22Rv1 (cell line): ENCODE measurements around the gene C5orf58.

Experiments used
- H3K27ac ChIP-seq: fragments of 450-650 bp; 2 replicates; pipeline ENCODE4 v1.5.1; 2017
- ZFX ChIP-seq: fragments of 450-650 bp; IDR thresholded peaks from 2 replicates; pipeline ENCODE4 v1.6.1; 2017; ENCODE audit warnings: antibody characterized with exemption, borderline replicate concordance
- TF ChIP-seq, protein P1 (sequence below): fragments of 450-650 bp; IDR thresholded peaks from 2 replicates; pipeline ENCODE4 v1.5.1; 2017; ENCODE audit warnings: mild to moderate bottlenecking

The C5orf58 gene

GRCh38 chr5:170249355-170249754 is 16.6 kb downstream of the C5orf58 start:
- TF ChIP-seq, protein P1, sequence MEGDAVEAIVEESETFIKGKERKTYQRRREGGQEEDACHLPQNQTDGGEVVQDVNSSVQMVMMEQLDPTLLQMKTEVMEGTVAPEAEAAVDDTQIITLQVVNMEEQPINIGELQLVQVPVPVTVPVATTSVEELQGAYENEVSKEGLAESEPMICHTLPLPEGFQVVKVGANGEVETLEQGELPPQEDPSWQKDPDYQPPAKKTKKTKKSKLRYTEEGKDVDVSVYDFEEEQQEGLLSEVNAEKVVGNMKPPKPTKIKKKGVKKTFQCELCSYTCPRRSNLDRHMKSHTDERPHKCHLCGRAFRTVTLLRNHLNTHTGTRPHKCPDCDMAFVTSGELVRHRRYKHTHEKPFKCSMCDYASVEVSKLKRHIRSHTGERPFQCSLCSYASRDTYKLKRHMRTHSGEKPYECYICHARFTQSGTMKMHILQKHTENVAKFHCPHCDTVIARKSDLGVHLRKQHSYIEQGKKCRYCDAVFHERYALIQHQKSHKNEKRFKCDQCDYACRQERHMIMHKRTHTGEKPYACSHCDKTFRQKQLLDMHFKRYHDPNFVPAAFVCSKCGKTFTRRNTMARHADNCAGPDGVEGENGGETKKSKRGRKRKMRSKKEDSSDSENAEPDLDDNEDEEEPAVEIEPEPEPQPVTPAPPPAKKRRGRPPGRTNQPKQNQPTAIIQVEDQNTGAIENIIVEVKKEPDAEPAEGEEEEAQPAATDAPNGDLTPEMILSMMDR, result no peak
- no peak for TF ChIP-seq ZFX

GRCh38 chr5:170250810-170251317 is 18.1 kb downstream of the C5orf58 start:
- H3K27ac ChIP-seq, result no peak overlapping the region
- TF ChIP-seq, protein P1, result no peak
- no peak for TF ChIP-seq ZFX

More at GRCh38 chr5:170249355-170249754, 16.6 kb downstream of the C5orf58 start:
- no peak overlapping the region for H3K27ac ChIP-seq

DNA sequence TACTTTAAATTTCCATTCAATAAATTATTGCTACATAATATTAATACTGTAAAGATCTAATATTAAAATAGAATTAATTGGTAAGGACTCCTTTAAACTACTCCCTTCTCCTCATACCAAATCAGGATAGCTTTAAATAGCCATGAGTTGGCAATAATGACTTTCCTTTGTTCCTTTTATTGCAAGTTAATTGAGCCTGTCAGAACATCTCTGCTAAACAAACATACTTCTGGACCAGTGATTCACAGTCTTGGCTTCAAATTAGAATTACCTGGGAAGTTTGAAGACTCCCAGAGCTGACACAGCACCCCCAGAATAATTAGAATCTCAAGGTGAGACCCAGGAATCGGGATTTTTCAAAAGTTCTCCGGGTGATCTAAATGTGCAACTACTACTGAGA is 18.7 kb downstream of the C5orf58 start:
- no peak overlapping the region for H3K27ac ChIP-seq
- no peak for TF ChIP-seq ZFX
- TF ChIP-seq, protein P1, result no peak

DNA sequence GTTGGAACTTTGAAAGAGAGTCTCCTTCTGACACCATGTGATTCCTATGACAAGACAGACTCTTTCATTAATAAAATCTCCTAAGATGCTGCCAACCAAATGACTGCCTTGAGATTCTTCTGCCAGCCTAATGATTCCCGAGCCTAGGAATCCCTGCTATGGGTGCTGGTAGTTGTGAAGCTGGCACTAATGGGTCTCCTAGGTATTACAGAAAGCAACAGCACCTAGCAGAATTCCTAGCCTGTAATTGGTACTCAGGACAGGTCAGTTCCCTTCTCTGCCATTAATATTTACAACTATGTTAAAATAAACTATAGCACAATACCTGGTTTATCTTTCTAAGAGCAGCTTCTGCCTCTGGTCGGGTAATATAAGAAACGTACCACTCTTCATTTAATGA is 19.3 kb downstream of the C5orf58 start:
- TF ChIP-seq, protein P1, result no peak
- TF ChIP-seq ZFX, result no peak

DNA sequence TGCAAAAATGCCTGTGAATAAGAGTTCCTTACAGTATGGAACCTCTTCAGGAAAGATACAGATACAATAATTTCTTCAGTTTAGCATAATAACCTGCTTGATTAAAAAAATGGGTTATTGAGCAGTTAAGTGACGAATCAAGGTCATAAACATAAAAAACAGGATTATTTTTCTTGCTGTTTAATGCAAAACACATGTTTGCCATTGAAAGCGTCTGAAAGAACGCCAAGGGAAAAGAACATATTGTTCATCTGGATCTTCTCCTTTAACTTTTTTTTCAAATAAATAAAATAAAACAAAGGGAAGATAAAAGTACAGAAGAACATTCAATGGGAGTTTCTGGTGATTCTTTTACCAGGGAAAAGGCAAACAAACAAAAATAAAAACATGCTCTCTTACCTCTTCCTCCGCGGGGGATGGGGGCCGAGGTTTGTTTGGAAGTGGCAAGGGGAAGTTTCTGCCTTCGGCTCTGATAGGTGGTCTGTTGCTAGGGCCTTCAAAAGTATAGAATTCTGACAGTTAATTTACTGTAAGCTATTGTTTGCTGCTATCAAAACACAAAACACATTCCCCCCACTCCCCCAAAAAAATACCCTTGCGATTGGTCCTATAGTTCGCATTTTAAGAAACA is 20.1 kb downstream of the C5orf58 start:
- TF ChIP-seq, protein P1, result no peak
- TF ChIP-seq ZFX, result no peak
- no peak overlapping the region for H3K27ac ChIP-seq

More for the DNA sequence above, 19.3 kb downstream of the C5orf58 start:
- H3K27ac ChIP-seq, result no peak overlapping the region

DNA sequence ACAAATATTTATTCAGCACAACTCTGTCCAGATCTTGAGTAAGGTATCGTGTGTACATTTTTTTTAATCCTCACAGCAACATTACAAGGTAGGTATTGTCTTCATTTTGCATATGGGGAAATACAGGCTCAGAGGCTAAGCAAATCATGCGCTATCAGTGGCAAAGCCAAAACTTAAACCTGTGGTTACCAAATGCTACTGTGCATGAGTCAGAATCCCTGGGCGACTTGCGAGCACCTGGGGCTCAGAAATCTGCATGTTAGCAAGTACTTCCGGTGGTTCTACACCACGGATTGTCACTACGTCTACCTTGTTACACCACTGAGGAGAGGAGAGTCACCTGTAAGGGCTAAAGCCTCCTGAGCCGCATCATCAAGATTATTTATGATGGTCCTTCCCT is 21.3 kb downstream of the C5orf58 start:
- H3K27ac ChIP-seq, result no peak overlapping the region
- TF ChIP-seq, protein P1, result no peak
- TF ChIP-seq ZFX, result no peak

GRCh38 chr5:170256571-170256970 is 23.8 kb downstream of the C5orf58 start:
- no peak overlapping the region for H3K27ac ChIP-seq
- TF ChIP-seq, protein P1, result no peak
- TF ChIP-seq ZFX, result no peak
